ENCODE data around the gene SLC15A3.

The SLC15A3 gene

DNA sequence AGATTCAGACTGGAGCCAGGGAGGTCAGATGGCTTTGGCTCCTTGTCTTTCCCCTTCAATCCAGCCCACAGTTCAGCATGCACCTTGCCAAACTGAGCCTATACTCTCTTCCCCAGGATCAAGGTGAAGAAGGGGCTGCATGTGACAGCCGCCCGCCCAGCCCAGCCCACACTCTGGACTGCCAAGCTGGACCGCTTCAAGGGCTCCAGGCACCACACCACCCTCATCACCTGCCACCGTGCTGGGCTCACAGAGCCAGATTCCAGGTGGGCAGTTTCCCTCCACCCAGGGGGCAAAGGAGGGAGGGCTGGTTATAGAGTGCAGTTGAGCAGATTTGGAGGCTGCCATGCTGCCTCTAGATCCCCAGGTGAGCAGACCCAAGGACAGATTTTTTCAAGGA lies 21.6 kb downstream of the SLC15A3 start:
- no peak for DNase-seq (ENCODE audit: low read depth in 1 of 2, low spot score in 1 of 2)

DNA sequence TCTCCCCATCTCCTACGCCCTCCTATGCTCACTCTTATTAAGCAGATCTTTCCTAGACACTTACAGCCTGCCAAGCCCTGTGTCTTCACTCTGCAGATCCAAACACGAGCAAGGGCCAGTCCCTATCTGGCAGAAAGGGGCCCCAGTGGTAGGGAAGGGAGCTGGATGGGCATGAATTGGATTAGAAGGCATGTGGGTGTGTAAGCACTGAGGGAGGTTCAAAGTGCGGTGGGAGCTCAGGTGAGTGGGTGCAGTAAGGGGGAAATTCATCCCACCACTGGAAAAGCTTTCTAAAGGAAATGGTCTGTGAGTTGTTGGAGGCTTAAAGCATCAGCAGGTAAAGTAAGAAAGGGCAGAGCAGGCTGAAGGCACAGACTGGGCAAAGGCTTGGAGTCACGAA lies 22.2 kb downstream of the SLC15A3 start:
- DNase-seq (ENCODE audit: low read depth in 1 of 2, low spot score in 1 of 2): no peak

DNA sequence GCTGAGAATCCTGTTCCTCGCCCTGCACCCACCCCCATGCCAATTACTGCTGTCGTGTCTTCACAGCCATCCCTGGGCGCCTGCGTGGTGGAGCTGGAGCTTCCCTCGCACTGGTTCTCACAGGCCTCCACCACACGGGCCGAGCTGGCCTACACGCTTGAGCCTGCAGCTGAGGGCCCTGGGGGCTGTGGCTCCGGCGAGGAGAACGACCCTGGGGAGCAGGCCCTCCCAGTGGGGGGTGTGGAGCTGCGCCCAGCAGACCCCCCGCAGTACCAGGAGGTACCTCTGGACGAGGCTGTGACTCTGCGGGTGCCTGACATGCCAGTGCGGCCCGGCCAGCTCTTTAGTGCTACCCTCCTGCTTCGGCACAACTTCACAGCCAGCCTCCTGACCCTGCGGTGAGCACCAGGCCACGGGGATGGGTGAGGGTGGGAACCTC lies 23.4 kb downstream of the SLC15A3 start:
- DNase-seq (ENCODE audit: low read depth in 1 of 2, low spot score in 1 of 2): no peak

DNA sequence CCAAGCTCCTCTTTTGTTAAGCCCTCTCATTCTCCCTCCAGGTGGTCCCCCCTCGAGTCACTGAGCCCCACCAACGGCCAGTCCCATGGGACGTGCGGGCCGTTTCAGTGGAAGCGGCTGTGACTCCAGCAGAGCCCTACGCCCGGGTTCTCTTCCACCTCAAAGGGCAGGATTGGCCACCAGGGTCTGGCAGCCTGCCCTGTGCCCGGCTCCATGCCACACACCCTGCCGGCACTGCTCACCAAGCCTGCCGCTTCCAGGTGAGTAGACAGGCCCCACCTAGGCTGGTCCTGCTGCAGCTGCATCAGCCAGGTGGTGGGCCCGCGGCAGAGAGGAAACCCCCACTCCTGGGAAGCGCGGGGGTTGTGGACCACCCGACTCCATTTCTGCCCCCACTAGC lies 24.4 kb downstream of the SLC15A3 start:
- DNase-seq (ENCODE audit: low read depth in 1 of 2, low spot score in 1 of 2): no peak

DNA sequence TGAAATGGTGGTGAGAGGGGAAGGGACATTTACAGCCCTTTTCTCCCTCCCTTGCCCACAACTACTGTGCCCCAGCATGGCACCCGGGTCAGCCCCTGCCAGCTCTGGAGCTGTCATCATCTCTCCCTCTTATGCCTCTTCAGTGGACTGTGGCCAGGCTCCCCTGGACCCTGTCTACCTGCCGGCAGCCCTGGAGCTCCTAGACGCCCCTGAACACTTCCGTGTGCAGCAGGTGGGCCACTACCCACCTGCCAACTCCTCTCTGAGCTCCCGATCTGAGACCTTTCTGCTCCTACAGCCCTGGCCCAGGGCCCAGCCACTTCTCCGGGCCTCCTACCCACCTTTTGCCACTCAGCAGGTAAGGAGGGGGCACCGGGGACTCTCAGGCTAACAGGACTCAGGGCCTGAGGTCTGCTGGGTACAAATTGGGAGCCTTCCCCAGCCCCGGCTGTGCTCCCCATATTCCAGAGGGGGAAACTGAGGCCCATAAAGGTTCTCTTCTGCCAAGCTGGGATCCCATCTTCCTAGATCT lies 24.8 kb downstream of the SLC15A3 start:
- no peak for DNase-seq (ENCODE audit: low read depth in 1 of 2, low spot score in 1 of 2)

DNA sequence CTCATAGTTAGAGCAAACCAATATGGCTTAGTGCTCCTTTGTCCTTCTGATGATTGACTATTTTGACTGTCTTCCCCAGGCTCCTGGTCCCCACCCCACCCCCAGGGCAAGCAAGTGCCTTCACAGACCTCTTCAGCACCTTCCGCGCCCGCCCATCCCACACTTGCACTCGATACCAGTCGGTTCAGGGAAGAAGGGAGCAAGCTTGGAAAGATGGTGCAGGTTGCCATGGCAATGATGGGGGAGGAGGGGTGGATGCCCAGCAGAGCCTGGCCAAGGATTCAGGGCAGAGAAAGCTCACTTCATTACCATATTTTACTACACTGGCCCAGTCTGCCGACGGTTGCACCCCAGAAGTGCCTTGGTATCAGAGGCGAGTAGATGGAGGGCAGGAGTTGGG lies 25.5 kb downstream of the SLC15A3 start:
- no peak for DNase-seq (ENCODE audit: low read depth in 1 of 2, low spot score in 1 of 2)

DNA sequence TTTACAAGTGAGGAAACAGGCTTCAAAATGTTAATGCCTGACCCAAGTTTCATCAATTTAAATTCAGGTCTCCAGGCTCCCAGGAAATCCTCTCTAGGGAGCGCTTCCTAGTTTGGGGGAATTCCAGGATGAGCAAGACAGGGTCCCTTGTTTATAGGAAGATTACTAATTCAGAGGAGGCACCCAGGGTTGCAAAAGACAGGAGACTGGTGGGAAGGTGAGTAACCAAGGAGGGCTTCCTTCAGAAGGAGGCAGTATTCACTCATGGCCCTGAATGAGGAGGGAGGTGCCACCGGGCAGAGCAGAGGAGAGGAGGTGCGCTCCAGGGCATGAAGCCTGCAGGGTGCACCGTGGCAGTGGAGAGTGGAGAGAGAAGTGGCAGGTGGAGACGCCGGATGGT lies 26.1 kb downstream of the SLC15A3 start:
- DNase-seq (ENCODE audit: low read depth in 1 of 2, low spot score in 1 of 2): no peak

DNA sequence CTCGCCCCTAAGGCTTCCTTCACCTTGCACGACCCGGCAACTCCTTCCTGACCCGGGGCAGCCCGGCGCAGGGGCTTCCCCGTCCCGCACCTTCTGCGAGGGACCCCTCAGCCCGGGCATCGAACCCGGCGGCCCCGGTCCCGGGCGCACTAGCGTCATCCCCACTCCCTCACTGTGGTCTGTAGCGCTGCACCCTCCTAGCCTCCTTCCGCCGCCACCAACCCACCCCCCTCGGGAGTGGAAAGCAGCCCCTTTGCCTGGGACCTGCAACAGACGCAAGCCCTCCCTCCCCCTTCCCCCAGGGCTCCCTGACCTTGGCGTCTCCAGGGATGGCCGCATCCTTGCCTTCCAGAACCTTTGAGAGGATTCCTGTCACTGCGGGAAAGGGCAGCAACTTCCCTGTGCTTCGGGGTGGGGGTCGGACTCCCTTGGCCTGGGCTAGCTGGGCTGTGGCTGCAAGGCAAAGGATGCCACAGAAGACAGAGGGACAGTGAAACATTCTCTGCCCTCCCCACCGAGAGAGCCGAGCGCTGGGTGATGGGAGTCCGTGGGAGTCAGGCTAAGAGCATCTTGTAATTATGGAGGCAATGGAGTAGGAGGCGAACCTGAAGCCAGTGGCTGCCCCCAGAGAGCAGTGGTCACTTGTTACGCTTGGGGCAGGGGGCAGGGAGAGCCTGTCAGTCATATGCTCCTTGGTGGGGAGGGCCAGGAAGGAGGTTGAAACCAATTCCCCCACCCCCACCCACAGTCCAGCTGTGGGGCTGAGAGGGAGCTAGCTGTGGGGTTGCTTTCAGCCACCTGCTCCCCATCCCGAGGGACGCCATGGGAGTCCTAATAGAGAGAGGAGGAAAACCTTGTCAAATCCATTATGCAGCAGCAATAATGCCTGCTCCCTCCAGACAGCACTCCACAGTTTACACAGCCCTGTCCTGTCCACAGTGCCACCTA lies 26.8 kb downstream of the SLC15A3 start:
- no peak for DNase-seq (ENCODE audit: low read depth in 1 of 2, low spot score in 1 of 2)

DNA sequence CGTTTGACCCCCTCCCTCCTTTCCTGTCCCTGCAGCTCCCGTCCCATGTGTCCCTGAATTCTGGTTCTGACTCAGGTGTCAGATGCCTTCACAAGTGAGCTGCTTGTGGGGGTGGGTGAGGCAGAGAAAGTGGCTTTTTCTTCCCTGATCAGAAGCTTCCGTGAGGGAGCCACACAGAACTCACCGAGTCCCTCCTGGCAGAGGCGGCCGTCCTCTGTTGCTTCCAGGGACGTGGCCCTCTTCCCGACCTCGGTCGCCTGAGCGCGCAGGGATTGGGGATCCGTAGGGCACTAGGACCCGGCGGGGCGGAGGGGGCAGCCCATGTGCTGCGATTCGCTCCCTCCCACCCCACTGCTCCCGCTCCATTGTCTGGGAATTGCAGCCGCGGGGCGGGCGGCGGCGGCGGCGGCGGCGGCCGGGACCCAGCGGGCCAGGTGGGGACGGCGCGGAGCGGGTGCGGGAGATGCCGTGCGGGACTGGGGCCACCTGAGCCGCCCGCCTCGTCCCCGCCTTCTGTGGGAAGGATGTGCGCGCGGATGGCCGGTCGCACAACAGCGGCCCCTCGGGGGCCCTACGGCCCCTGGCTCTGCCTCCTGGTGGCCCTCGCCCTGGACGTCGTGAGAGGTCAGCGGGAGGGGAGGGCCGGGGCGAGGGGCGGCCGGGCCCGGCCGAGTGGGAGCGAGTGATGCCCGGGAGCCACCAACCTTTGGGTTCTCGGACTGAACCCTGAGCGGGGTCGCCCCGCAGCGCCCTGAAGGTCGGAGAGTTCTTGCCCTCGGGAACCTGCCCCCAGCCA lies 27.7 kb downstream of the SLC15A3 start, which contains the start of gene TMEM132A:
Gene TMEM132A (plus strand): TSS at position 351 of the 796 bp plus-strand sequence. CDS start 174 bp downstream, at position 525.
- DNase-seq (ENCODE audit: low read depth in 1 of 2, low spot score in 1 of 2): no peak

DNA sequence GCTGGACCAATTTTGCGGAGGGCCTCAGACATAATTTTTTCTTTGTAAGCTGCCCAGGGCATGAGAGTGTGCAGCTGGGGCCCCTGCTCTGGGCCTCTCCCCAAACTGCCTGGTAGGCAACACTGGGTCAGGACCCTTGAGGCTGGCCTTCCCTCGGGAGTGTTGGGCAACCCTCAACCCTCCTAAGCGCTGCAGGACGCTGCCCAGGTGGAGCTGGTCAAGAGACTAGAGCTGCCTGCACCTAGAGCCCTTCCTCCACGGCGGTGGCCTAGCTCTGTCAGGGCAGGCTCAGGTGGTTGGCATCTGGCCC lies 28.2 kb downstream of the SLC15A3 start:
- no peak for DNase-seq (ENCODE audit: low read depth in 1 of 2, low spot score in 1 of 2)

DNA sequence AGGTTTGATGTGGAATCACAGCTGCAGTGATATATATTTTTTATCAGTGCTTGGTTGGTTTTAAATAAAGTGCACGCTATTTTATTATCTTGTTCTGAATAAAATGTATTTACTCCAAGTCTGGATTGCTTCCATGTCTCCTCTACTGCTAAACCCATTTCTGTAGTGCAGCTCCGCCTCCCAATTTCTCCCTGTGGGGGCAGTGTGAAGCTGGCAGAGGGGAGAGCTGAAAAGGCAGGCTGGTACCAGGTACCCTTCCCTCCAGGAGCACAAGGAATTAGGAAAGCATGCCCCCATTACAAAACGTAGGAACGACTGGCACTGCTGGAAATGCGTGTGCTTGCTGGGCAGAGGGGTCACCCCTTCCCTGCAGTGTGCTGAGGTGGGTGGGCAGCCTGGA lies 28.6 kb downstream of the SLC15A3 start:
- no peak for DNase-seq (ENCODE audit: low read depth in 1 of 2, low spot score in 1 of 2)

DNA sequence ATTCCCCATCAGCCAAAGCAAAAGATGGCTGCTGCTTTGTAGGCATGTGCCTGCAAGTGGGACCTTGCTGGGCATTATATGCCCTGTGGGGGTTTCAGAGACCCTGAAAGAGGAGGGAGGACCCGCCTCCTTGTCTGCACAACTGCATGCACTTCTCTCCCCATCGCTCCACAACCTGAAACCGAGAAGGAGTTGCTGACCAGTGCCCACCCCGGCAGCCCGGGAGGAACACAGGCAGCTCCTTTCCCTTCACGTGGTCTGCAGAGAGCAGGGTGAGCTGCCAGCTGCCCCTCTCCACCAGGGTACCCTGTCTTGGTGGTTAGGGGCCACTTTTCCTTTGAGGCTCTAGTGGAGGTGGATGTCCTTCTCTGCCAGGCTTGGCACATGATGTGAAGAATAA lies 29.1 kb downstream of the SLC15A3 start:
- DNase-seq (ENCODE audit: low read depth in 1 of 2, low spot score in 1 of 2): no peak

DNA sequence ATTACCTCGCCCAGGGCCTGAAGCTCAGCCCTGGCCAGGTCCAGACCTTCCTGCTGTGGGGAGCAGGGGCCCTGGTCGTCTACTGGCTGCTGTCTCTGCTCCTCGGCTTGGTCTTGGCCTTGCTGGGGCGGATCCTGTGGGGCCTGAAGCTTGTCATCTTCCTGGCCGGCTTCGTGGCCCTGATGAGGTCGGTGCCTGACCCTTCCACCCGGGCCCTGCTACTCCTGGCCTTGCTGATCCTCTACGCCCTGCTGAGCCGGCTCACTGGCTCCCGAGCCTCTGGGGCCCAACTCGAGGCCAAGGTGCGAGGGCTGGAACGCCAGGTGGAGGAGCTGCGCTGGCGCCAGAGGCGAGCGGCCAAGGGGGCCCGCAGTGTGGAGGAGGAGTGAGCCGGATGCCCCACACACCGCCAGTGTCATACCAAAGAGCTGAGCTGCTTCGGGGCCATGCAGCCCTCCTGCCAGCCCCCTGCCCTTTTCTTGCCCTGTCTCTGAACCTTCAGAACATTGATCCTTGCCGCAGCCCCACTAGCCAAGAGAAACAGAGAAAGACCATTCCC lies 30.1 kb downstream of the SLC15A3 start:
- no peak for DNase-seq (ENCODE audit: low read depth in 1 of 2, low spot score in 1 of 2)

DNA sequence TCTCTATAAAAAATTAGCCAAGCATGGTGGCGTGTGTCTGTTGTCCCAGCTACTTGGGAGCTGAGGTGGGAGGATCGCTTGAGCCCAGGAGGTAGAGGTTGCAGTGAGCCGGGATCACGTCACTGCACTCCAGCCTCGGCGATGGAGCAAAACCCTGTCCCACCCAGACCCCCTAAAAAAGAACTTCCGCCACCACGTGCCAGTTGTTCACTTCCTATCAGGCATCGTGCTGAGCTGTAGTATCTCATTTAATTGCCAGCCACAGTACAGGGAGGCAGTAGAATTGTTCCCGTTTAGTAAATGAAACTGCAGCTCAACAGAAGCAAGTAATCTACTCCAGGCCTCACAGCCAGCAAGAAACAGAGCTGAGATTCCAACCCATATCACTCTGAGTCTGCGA lies 30.7 kb downstream of the SLC15A3 start:
- no peak for DNase-seq (ENCODE audit: low read depth in 1 of 2, low spot score in 1 of 2)

DNA sequence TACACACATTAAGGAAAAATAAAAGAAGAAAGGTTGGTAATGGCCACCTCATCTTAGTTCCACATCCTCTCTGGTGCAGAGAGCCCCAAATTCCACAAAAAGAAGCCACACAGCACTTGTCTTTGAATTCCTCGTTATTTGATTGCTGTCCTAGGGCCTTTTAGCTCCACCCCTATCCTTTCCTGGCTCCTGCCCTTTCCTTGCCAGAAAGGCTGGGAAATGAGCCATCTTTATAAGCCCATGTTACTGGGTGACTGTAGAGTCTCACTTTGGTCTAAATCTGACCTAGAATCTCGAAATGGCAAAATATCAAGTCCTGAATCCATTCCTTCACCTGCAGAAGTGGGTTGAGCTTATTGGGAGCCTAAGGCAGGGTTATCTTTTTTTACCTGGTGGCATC lies 32.0 kb downstream of the SLC15A3 start:
- no peak for DNase-seq (ENCODE audit: low read depth in 1 of 2, low spot score in 1 of 2)

DNA sequence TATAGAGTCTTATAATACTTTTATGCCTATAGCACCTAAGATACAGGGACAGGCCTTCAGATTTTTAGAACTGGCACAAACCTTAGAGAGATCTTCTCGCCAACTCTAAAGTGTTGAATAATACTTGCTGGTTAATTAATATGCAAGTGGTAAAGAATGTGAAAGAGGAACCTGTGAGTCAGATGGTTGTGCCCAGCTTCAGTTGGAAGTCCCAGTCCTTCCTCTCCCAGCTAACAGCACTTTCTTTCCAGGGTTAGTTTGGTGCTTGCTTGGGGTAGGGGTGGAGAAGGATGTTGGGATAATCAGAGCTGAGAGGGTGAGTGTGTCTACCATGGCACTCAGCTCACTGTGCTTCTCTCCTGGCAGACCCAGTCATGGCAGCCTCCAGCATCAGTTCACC lies 32.7 kb downstream of the SLC15A3 start:
- no peak for DNase-seq (ENCODE audit: low read depth in 1 of 2, low spot score in 1 of 2)

DNA sequence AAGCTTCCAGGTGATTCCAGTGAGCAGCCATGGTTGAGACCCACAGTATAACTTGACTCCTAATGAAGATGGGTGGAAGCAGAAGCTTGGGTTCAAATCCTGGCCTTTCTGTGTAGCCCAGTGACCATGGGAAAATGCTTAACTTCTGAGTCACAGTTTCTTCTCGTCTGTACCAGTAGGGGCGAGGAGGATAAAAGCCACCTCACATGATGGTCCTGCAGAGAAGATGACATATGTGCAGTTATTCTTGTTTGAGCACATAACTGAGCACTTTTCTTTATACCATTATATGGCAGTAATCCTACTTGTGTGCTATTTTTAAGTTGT lies 33.1 kb downstream of the SLC15A3 start:
- no peak for DNase-seq (ENCODE audit: low read depth in 1 of 2, low spot score in 1 of 2)

DNA sequence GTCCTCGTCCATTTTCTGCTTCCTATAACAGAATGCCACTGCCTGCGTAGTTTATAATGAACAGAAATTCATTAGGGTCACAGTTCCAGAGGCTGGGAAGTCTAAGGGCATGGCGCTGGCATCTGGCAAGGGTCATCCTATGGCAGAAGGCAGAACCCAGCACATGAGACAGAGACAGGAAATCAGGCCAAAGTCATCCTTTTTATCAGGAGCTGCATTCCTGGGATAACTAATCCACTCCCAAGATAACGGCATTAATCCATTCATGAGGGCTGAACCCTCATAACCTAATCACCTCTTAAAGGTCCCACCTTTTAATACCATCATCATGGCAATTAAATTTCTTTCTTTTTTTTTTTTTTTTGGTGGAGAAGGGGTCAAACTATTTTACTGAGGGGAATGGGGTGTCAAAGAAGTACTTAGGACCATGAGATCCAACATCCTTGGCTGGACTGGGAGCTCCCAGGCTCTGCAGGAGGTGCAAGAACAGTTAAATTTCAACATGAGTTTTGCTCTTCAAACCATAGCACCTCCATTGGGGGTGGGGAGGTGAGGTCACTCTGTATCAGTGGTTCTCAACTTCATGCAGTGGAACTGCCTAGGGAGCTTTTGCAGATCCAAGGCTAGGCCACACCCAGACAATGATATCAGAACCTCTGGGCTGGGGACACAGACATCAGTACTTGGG lies 33.6 kb downstream of the SLC15A3 start:
- no peak for DNase-seq (ENCODE audit: low read depth in 1 of 2, low spot score in 1 of 2)

DNA sequence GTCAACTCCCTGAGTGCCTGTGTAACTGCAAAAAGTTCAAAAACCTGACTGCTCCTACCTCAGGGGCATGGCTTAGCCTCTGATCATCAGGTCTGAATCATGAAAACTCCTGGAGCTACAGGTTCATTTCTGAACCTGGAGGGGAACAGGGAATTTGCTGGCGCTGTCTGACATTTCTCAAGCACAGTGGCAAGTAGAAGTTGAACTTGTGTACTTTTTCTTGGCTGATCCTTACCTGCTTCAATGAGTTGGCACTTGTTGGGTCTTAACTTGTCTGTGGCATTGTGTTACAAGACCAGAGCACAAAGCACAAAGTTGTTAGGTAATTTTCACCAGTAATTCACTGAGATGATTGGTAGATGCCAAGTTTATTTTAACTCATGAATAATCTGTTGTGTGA lies 34.7 kb downstream of the SLC15A3 start:
- no peak for DNase-seq (ENCODE audit: low read depth in 1 of 2, low spot score in 1 of 2)

DNA sequence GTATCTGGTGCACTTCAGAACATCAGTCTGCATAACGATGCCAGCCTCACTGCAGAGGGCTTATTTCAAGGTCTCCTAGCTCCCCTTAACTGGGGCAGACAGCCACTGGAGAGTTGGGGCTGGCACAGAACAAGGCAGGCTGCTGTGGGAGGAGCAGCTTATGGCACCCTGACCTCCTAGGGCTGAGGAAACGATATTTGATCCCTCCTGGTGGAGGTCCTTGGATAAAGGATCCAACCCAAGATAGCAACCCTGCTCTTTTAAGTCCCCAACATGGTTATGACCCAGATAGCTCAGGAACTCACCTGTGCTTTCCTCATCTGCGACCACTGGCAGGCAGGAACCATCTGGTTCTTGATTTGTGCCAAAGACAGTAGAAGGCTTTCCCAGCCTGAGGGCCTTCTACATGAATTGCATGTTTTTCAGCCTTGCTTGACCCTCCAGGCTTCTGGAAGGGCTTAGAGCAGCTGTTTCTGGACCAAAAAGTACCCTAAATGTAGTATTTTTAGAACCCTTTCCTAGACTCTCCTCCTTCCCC lies 35.2 kb downstream of the SLC15A3 start:
- DNase-seq (ENCODE audit: low read depth in 1 of 2, low spot score in 1 of 2): no peak

Measured in activated T-helper 1 cell treated with anti-CD3 and anti-CD28 coated beads, Interleukin-2, amount 50 U/mL, for 16 hours (primary cell).